HG03039 (cell line): ENCODE data around the gene MAP1A.
"Not testable (repeated sequence)": the region's sequence is repeated elsewhere in the genome, so short reads cannot be mapped to it uniquely, and the experiment has no call there.

ENCODE experiments used
- ATAC-seq: cut with Tn5 transposase; IDR thresholded peaks from one replicate; pipeline ENCODE4 v1.9.1; 2021; ENCODE audit warnings: mild to moderate bottlenecking, moderate library complexity; ENCODE audit not compliant: unreplicated experiment

The MAP1A gene

DNA sequence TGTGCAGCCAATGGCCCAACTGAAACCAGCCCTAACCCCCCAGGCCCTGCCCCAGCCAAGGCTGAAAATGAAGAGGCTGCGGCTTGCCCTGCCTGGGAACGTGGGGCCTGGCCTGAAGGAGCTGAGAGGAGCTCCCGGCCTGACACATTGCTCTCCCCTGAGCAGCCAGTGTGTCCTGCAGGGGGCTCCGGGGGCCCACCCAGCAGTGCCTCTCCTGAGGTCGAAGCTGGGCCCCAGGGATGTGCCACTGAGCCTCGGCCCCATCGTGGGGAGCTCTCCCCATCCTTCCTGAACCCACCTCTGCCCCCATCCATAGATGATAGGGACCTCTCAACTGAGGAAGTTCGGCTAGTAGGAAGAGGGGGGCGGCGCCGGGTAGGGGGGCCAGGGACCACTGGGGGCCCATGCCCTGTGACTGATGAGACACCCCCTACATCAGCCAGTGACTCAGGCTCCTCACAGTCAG lies 11.2 kb downstream of the MAP1A start:
- no peak for ATAC-seq

DNA sequence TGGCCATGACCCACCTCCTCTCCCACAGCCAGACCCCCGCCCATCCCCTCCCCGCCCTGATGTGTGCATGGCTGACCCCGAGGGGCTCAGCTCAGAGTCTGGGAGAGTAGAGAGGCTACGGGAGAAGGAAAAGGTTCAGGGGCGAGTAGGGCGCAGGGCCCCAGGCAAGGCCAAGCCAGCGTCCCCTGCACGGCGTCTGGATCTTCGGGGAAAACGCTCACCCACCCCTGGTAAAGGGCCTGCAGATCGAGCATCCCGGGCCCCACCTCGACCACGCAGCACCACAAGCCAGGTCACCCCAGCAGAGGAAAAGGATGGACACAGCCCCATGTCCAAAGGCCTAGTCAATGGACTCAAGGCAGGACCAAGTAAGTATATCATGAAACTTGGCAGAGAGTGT lies 11.7 kb downstream of the MAP1A start:
- no peak for ATAC-seq

GRCh38 chr15:43529587-43530345 lies 12.4 kb downstream of the MAP1A start:
- ATAC-seq, result no peak

DNA sequence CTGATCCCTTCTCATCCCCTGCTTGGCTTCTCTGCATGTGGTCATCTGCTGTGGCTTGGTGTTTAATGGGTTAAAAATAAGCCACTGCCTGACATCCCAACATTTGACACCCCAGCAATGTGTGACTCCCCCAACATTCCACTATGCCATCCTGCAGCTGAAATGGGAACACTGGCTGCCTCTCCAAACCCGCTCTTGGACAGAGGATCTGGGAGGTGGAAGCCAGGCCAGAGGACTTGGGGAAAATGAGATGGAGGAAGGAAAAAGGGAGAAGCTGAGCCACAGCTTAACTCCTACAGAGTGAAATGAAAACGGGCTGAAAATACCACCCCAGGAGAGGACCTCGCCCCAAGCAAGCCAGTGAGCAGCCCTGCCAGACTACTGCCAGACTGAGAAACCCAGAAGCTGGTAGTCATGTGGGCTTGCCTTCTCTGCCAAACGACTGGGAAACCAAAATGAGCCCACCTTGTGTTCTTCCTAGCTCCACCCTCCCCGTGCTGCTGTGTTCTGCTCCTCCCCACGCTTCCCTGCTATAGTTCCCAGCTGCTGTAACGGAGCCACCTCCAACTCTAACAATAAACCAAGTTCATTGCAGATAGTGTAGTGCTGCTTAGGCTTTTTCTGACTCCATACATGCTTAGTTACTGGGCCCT lies 13.7 kb downstream of the MAP1A start:
- no peak for ATAC-seq

DNA sequence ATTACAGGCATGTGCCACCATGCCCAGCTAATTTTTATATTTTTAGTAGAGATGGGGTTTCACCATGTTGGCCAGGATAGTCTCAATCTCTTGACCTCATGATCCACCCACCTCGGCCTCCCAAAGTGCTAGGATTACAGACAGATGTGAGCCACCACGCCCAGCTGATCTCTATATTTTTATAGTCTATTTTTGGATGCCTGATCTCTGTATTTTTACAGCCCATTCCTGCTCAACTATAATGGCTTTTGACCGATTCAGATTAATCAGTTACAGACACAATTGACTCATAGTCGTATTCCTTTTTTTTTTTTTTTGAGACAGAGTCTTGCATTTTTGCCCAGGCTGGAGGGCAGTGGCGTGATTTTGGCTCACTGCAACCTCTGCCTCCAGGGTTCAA lies 15.4 kb downstream of the MAP1A start:
- ATAC-seq, result not testable (repeated sequence)

DNA sequence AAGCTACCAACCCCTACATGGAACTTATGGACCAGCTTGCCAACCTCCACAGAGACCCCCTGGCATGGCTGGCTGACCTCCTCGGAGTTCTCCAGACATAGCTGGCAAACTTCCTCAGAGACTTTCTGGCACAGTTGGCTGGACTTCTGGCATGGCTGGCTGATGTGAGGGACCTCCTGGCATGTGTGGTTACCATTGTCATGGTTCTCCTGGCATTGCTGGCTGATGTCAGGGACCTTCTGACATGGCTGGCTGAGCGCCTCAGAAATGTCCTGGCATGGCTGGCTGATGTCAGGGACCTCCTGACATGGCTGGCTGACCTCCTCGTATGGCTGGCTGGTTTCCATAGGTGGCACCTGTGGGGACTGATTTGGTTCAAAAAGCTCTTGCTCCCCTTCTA lies 17.5 kb downstream of the MAP1A start:
- no peak for ATAC-seq

- ATAC-seq, result no peak
These were observed 20.7 kb downstream of the MAP1A start for GRCh38 chr15:43538091-43538490.

DNA sequence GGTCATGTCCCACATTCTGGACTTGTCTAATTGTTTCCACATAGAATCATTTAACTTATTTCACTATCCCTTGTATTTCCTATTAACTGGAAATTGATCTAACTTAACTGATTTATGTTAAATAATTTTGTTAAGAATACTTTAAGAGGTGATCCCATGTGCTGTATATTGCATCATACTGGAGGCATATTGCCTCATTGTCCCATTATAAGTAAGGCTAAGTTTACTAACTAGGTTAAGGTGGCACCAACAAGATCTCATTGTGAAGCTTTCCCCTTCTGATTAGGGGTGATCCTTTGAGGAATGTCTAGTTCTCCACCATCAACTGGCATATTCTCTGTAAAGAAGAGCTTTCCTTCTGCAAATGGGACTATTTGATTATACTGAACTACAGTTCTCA lies 24.4 kb downstream of the MAP1A start:
- no peak for ATAC-seq

DNA sequence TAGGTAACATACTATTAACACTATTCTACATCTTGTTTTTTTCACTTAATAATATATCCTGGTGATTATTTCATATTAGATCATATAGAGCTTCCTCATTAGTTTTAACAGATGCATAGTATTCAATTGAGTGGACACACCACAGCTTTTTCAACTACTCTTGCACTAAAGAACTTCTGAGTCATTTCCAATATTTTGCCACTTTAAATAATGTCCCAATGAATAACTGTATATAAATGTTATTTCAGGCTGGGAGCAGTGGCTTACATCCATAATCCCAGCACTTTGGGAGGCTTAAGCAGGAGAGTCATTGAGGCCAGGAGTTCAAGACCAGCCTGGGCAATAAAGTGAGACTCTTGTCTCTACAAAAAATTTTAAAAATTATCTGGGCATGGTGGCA lies 26.9 kb downstream of the MAP1A start:
- no peak for ATAC-seq

DNA sequence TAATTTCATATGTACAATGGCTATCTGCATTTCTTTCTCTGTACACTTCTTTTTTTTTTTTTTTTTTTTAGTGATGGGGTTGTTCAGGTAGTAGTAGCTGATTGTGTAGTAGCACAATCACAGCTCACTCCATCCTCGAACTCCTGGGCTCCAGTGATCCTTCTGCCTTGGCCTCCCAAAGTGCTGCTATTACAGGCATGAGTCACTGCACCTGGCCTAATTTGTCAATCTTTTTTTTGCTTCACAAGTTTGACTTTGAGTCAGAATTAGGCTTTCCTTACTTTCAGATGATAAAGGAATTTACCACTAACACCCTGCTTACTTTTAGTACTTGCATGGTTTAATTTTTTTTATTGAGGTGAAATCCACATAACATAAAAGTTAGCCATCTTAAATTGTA lies 28.0 kb downstream of the MAP1A start:
- no peak for ATAC-seq

DNA sequence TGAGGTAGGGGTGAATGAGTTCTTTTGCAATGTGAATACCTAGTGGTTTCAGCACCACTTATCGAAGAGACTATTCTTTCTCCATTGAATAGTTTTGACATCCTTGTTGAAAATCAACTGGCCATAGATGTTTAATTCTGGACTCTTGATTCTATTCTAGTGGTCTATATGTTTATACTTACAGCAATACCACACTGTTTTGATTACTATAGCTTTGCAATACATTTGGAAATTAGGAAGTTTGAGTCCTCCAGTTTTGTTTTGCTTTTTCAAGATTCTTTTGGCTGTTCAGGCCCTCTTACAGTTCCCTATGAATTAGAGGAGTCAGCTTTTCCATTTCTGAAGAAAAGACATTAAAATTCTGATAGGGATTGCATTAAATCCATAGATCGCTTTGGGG lies 30.1 kb downstream of the MAP1A start:
- ATAC-seq, result no peak

- ATAC-seq, result no peak
These were observed 33.3 kb downstream of the MAP1A start for GRCh38 chr15:43550527-43551363.

DNA sequence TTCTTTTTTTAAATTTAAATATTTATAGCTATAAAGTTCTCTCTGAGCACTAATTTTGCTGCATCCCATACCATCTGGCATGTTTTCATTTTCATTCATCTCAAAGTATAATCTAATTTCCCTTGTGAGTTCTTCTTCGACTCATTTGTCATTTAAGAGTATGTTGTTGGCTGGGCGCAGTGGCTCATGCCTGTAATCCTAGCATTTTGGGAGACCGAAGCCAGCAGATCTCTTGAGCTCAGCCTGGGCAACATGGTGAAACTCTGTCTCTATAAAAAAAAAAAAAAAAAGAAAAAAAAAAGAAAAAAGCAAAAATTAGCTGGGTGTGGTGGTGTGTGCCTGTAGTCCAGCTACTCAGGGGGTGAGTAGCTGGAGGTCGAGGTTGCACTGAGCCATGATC lies 34.8 kb downstream of the MAP1A start:
- no peak for ATAC-seq

- ATAC-seq, result no peak
These were observed 35.6 kb downstream of the MAP1A start for GRCh38 chr15:43552986-43553385.

DNA sequence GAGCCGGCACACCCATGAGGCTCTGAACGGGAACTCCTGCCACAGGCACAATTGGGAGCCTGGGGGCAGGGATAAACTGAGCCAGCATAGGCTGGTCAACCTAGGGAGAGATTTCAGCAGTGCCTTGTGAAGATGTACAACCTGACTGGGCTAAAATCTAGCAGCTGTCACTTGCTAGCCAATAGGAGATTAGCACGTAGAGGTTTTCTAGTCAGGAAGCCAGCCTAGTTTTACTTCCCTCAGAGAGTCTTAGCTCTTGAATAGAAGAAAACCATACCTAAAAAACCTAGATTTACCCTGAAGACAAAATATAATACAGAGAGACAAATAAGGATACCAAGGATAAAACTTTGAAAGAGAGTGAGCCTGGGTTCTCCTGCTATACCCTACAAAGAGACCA lies 45.3 kb downstream of the MAP1A start:
- not testable (repeated sequence) for ATAC-seq

- ATAC-seq, result not testable (repeated sequence)
These were observed 46.4 kb downstream of the MAP1A start for GRCh38 chr15:43563793-43564192.

- ATAC-seq, result not testable (repeated sequence)
These were observed 49.2 kb downstream of the MAP1A start for GRCh38 chr15:43566615-43567014.

DNA sequence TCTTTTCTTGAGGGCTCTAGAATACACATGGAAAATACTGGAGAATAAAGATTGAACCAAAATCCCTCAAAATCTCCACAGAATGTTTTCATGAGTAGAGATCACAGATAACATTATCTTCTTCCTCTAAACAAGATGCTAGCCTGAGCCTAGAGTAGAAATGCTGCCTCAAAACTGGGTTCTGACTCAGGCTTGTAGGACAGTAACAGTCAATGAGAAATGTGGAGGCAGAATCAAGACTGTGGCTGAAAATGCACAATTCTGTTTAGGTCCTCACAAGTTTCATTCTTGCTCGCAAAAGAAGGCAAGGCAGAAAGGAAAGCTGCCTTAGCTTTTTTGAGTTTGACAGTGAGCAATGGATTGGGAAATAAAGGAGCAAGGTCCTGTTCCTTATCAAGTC lies 57.2 kb downstream of the MAP1A start:
- ATAC-seq, result not testable (repeated sequence)
